Neural cell (in vitro differentiated cells): ENCODE data around the gene ASCC3.

Experiments
- CTCF ChIP-seq: fragments of 450-650 bp; IDR thresholded peaks from 2 replicates; pipeline ENCODE4 v1.5.1; 2014; ENCODE audit warnings: antibody characterized with exemption, mild to moderate bottlenecking, moderate library complexity; ENCODE audit not compliant: poor library complexity, severe bottlenecking
- EP300 ChIP-seq: fragments of 450-650 bp; conservative IDR thresholded peaks from 2 replicates; pipeline ENCODE4 v1.6.1; 2014; ENCODE audit warnings: antibody characterized with exemption, mild to moderate bottlenecking, moderate library complexity; ENCODE audit not compliant: poor library complexity, severe bottlenecking
- EZH2 ChIP-seq: fragments of 200-600, 300-800 bp; shearing (Covaris generic), sonication (generic); IDR thresholded peaks from 2 replicates; pipeline ENCODE4 v1.6.1; 2014; ENCODE audit warnings: antibody characterized with exemption, low read length, borderline replicate concordance, mild to moderate bottlenecking; ENCODE audit not compliant: insufficient read depth, poor library complexity, severe bottlenecking
- MXI1 ChIP-seq: fragments of 450-650 bp; conservative IDR thresholded peaks from 2 replicates; pipeline ENCODE4 v1.6.1; 2014; ENCODE audit warnings: antibody characterized with exemption, mild to moderate bottlenecking; ENCODE audit not compliant: poor library complexity, severe bottlenecking
- POLR2AphosphoS5 ChIP-seq: IDR thresholded peaks from 2 replicates; pipeline ENCODE4 v1.6.1; 2012
- REST ChIP-seq: IDR thresholded peaks from 2 replicates; pipeline ENCODE4 v1.6.1; 2012; ENCODE audit warnings: borderline replicate concordance
- SMC3 ChIP-seq: fragments of 450-650 bp; conservative IDR thresholded peaks from 2 replicates; pipeline ENCODE4 v1.6.1; 2014; ENCODE audit warnings: antibody characterized with exemption, mild to moderate bottlenecking, moderate library complexity; ENCODE audit not compliant: poor library complexity
- TAF1 ChIP-seq: IDR thresholded peaks from 2 replicates; pipeline ENCODE4 v1.6.1; 2012; ENCODE audit warnings: low read depth

GRCh38 chr6:100712997-100713396 is 168.1 kb downstream of the ASCC3 start:
- TF ChIP-seq CTCF (no peak), EP300 (no peak), MXI1 (no peak), POLR2AphosphoS5 (no peak), REST (no peak), TAF1 (no peak), EZH2 (no peak), SMC3 (no peak)
